Right cardiac atrium (tissue), 5 donors: ENCODE data around the gene NES. TPM values are rescaled to one million over a fixed set of nuclear protein-coding genes. Genes with fewer than 3 reads are reported as not detected.

Experiments
- ATAC-seq, 2 donors: fragments of 200-7000 bp; cut with Tn5 transposase; one replicate each; pipeline versions ENCODE4 v1.8.0 to v1.9.1; 2020; ENCODE audit warnings: moderate library complexity in 2 of 2, mild to moderate bottlenecking in 1 of 2
- DNase-seq, 3 donors: peaks; one replicate each; pipeline ENCODE4 v3.0.0-alpha.2; 2020
- H3K27ac ChIP-seq: one replicate; pipeline ENCODE4 v1.5.1; 2013; ENCODE audit warnings: mild to moderate bottlenecking, low read length, control low read depth, moderate library complexity
- H3K27me3 ChIP-seq: one replicate; pipeline ENCODE4 v1.6.1; 2013; ENCODE audit not compliant: control insufficient read depth, insufficient read depth
- H3K4me1 ChIP-seq: one replicate; pipeline ENCODE4 v1.6.1; 2013; ENCODE audit warnings: low read length; ENCODE audit not compliant: control insufficient read depth, insufficient read depth
- H3K4me3 ChIP-seq: one replicate; pipeline ENCODE4 v1.5.1; 2013; ENCODE audit warnings: low read length, control low read depth
- H3K9me3 ChIP-seq: one replicate; pipeline ENCODE4 v1.6.1; 2013; ENCODE audit warnings: low read length; ENCODE audit not compliant: control insufficient read depth
- WGBS: extraction: QIAGEN DNeasy Blood & Tissue Kit; methylation state at CpG from one replicate; pipeline ENCODE4 v1.1.7; 2013; 5-methylcytosine and 5-hydroxymethylcytosine counted together
- intact Hi-C, 4 donors: fragments of 100-400 bp; cut with DNase I; formaldehyde crosslinking; loops; one replicate each; pipeline versions ENCODE4 v1.11.0 to v1.14.0; 2022 to 2023
- polyA plus RNA-seq: library from polyadenylated mRNA; stranded (reverse); fragments of 200-250 nt; gene quantifications from one replicate; pipeline ENCODE4 v1.2.3, GENCODE V29; 2013
- total RNA-seq, 4 donors: library from RNA; stranded (reverse); fragmentation: NEBNext Ultra II Directional; extraction: Animal tissue kit (Norgen Biotek cat#: 25700); gene quantifications; one replicate each; pipeline ENCODE4 v1.2.1, GENCODE V29; 2021
- donor health status: healthy with polysubstance abuse.
- donor health status: DM: no; HTN: yes; CAD: no.
- donor health status: DM: no; HTN: no; CAD: no.
- donor health status: DM: no; HTN: yes; CAD: no; lungs with severe emphysema.
- donor health status: DM: yes; HTN: yes; CAD: no.

The NES gene
- total and polyA plus RNA-seq, 5 donors, result 146 to 282 (median 189) TPM

DNA sequence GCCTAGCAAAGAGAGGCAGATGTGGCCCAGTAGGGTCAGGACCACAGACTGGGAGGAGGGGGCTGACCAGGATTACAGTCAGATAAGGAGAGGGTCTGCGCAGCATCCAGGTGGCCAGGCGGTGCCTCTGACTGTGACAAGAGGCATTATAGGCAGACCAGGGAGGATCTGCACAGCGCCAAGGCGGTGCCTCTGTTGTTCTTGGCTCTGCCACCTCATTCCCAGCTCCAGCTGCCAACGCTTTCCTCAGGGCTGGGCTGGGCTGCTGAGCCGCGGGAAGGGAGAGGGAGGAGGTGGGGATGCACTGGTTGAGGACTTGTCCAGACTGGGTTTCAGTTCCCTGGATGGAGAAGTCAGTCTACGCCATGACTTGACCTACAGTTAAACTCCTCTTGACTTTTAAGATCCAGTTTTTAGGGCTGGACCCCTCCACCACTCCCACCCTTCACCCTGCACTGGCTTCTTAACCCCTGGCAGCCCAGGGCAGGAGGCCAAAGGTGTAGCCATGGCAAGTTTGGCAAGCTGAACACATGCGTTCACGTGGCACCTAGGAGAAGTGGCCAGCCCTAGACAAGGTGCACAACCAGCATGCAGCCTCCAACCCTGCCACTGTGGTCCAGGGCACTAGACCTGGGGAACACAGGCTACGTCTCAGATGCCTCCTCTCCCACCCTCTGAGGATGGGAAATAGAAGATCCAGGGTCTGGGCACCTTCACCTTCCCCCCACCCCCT, 32.7 kb upstream of the NES start:
- H3K27me3 ChIP-seq, result no peaks in the 10 kb centered on the region
- no peak overlapping the region for H3K4me3 ChIP-seq
- DNase-seq (peak; percentile 82 to 91 (median 90)), ATAC-seq (peak; percentile 84 to 87)
- intact Hi-C loops, result no loop called here
- no peak overlapping the region for H3K27ac ChIP-seq
- WGBS, result 38% methylated on average over 11 of the region's 11 CpGs
- H3K9me3 ChIP-seq, result no peaks in the 10 kb centered on the region
- H3K4me1 ChIP-seq, result peaks cover 1% of the 10 kb centered on the region

DNA sequence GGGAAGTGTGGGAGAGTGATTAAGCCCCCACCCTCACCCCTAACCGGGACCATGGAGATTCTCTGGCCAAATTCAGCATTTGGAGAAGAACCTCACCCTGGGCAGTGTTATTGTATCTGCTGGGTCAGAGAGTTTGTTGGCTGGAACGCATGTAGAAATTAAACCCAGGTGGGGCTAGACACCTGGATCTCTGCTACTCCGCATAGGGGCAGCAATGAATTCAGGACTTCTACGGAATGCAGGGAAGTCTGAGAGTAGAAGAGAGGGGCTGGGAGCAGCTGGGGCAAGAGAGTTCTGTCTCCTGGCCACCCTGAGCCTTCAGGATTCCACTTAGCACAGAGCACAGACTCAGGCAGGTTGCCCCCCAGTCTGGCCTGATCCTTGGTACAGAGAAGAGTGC, 31.8 kb upstream of the NES start:
- Histone ChIP-seq H3K27ac (no peak overlapping the region), H3K4me1 (peaks cover 4% of the 10 kb centered on the region), H3K27me3 (no peaks in the 10 kb centered on the region), H3K4me3 (no peak overlapping the region), H3K9me3 (no peaks in the 10 kb centered on the region)
- WGBS, result 77% methylated on average over 4 of the region's 4 CpGs
- peak in 1 of 3 donors; percentile 6 for DNase-seq
- intact Hi-C loops, result no loop called here
- no peak for ATAC-seq

DNA sequence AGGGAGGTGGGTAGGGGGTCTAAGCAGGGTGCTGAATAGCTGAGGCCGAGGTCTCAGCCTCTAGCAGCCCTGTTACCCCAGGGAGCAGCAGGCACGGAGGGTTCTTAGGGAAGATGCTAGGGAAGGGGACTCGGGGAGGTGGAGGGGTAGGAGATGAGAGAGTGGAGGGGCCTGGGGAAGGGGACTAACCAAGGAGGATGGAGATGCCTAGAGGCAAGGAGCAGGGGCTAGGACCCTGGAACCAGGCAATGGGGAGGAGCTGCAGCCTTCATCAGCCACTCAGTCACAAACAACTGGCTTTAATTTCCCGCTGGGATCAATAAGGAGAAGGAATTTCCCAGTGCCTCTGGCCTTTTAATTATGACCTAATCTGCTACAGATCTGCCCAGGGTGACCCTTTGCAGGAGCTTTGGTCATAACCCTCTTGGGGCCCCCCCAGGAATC, 31.0 kb upstream of the NES start:
- intact Hi-C loops, result no loop called here
- ATAC-seq, result no peak
- no peak overlapping the region for H3K4me3 ChIP-seq
- peaks cover 4% of the 10 kb centered on the region for H3K4me1 ChIP-seq
- 55% methylated on average over 4 of the region's 4 CpGs for WGBS
- no peaks in the 10 kb centered on the region for H3K9me3 ChIP-seq
- H3K27ac ChIP-seq, result no peak overlapping the region
- no peaks in the 10 kb centered on the region for H3K27me3 ChIP-seq
- DNase-seq, result peak in 1 of 3 donors; percentile 16

DNA sequence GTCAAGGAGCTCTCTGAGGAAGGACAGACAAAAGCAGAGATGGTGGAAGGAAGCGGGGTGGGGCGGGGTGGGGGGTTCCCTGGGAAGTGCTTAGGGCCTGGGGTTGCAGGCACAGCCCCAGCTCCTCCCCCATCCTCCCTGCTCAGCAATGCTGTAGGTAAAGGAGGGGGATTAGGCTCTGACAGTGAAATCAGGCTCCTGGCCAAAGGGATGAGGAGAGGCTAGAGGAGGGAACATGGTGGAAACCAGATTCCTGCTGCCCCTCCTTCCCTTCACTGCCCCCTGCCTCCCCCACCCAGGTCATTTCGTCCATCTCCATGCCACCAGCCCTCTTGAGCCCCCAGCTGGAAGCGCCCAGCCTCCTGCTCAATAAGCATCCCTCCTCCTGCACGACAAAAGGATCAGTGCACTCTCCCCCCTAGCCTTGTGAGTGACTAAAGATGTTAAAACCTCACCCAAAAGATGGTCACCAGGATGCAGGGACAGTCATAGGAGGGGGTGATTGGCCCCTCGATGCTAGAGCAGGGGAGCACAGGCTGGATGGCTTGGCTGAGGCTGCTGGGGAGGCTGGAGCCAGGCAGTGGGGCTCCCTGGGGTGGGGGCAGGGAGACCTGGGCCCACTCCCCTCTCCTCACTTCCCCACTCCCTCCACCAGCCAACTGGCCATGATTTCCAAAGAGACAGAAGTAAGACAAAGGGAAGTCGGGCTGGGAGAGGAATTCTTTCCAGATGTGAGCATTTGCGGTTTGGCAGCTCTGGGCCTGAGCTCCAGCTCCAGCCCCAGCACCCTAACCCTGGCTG, 30.4 kb upstream of the NES start:
- no peak overlapping the region for H3K27ac ChIP-seq
- intact Hi-C loops, result no loop called here
- WGBS, result 48% methylated on average over 8 of the region's 8 CpGs
- no peak for ATAC-seq
- H3K27me3 ChIP-seq, result no peaks in the 10 kb centered on the region
- H3K4me3 ChIP-seq, result no peak overlapping the region
- H3K9me3 ChIP-seq, result no peaks in the 10 kb centered on the region
- H3K4me1 ChIP-seq, result peaks cover 4% of the 10 kb centered on the region
- DNase-seq, result peak in 1 of 3 donors; percentile 31

DNA sequence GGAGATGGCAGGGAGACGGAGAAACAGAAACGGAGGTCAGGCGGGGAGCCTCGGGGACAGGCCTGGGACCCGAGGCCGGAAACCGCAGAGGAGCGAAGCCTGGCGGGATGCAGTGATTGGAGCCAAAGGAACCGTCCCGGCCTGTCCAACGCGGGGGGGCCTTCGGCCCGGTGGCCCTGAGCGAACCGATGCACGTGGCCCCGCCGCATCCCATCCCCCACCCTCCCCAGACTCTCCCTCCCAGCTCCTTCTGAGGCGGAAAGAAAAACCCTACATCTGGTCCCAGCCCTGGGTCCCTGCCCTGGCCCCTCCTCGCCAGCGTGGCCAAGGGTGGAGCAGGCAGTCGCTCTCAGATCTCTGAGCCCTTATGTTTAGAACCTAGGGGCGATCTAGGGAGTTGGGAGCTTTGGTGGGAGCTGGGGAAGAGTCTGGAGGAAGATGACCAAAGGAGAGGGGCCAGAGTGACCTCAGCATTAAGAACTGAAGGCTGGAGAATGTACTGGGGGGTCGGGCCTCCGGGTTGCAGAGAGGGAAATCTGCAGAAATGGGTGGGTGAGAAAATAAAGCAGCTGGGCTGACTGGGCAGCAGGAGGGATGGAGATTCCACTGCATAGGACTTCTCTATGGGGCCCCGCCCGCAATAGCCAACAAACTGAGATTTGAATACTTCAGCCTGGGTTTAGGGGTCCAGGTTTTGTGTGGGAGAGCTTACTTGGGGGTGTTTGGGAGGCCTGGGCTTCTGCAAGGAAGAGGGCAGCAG, 29.6 kb upstream of the NES start:
- peak; percentile 69 to 90 (median 88) for DNase-seq
- H3K4me3 ChIP-seq, result peak overlapping the region; percentile 5
- 5% methylated on average over 29 of the region's 29 CpGs for WGBS
- peaks cover 4% of the 10 kb centered on the region for H3K4me1 ChIP-seq
- no peaks in the 10 kb centered on the region for H3K9me3 ChIP-seq
- peak; percentile 56 to 63 for ATAC-seq
- H3K27me3 ChIP-seq, result no peaks in the 10 kb centered on the region
- peak overlapping the region; percentile 0 for H3K27ac ChIP-seq
- intact Hi-C loops, result no loop called here

DNA sequence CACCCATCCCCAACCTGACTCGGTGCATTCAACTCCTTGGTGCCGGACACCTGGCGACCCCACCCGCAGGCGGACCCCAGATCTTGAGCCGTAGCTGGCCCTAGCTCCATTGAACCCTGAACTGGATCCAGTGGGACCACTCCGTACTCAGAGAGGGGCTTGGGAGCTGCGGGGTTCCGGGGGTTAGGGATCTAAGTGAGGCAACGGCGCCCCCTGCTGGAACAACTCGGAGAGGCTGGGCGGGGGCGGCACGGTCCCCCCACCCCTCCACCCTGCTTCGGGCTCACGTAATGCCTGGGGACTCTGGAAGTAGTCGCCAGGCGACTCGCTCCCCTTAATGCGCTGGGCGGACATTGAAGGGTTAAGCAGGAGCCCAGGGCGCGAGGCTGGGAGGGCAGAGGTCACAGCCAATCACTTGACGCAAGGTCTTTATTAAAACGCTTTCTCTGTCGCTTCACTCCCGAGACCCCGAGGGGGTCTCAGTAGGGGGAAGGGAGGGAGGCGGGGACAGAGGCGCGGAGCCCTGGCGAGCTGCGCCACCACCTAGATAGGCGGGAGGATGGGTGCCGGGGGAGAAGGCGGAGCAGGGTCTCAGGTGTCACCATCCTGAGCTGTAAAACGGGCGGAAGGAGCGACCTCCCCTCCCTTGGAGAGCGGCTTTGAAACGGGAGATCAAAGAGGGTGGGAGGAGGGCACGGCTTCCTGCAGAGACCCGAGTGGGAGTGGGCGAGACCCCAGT, 28.9 kb upstream of the NES start:
- no peaks in the 10 kb centered on the region for H3K9me3 ChIP-seq
- ATAC-seq (peak; percentile 35 to 55), DNase-seq (peak; percentile 66 to 87 (median 86))
- H3K4me3 ChIP-seq, result peak overlapping the region; percentile 5
- peaks cover 4% of the 10 kb centered on the region for H3K4me1 ChIP-seq
- intact Hi-C loops, result no loop called here
- peak overlapping the region; percentile 0 for H3K27ac ChIP-seq
- WGBS, result 1% methylated on average over 45 of the region's 45 CpGs
- no peaks in the 10 kb centered on the region for H3K27me3 ChIP-seq

DNA sequence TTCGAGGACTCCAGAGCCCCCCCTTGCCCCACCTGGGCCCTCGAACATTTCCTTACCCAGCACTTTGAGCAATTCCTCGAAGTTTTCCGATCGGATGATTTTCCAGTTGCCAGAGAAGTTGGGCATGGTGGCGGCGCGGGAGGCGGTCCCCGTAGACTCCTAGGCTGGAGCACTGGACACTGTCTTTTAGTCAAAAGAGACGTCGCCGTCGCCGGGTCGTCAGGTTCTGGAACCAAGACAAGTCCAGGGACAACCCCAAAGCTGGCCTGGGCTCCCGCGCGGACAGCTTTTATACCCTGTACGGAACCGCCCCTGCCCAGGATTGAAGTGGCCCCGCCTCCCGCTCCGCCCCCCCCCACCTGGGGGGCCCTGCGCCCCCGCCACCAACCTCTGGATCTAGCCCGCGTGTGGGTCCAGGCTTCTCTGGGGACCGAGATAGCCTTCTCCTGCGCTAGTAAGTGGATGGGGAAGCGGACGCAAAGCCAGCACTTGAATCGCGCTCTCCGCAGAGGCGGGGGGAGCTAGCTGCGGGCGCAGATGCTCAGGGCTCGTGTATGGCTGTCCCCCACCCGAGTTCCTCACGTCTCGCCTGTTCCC, 28.2 kb upstream of the NES start, which contains the start of gene CRABP2:
CRABP2 (minus strand) TSS at position 263 of the 597 bp plus-strand sequence; CDS start at position 126, 137 bp downstream.
- Histone ChIP-seq H3K4me3 (peak within 1 kb of the TSS; percentile 5), H3K9me3 (no peaks in the 10 kb centered on the region), H3K27me3 (no peaks in the 10 kb centered on the region), H3K27ac (peak within 1 kb of the TSS; percentile 0), H3K4me1 (peaks cover 4% of the 10 kb centered on the region)
- peak; percentile 26 to 72 (median 70) for DNase-seq
- WGBS, result 1% methylated on average over 42 of the region's 42 CpGs
- peak in 1 of 2 donors; percentile 3 for ATAC-seq
- intact Hi-C loops, result no loop called here

DNA sequence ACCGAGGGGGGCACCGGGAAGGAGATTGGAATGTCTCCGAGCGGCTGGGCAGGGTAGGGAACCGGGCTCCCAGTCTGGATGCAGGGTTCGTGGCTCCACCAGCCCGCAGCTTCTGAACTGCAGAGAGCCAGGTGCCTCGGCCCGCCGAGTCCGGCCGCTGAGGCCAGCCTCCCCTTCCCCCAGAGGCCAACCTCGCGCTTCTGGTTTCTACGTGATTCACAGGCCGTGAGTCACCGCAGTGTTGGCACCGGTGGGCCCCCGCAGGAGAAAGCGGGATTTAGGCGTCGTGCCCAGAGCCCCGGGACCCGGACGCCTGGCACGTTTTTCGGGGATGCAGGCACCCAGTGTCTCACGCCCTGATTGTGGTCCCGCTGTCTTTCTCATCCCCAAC, 27.7 kb upstream of the NES start:
- H3K27me3 ChIP-seq, result no peaks in the 10 kb centered on the region
- H3K9me3 ChIP-seq, result no peaks in the 10 kb centered on the region
- intact Hi-C loops, result no loop called here
- H3K4me1 ChIP-seq, result peaks cover 4% of the 10 kb centered on the region
- no peak overlapping the region for H3K27ac ChIP-seq
- ATAC-seq (peak in 1 of 2 donors; percentile 12), DNase-seq (peak; percentile 64 to 75 (median 69))
- H3K4me3 ChIP-seq, result peak overlapping the region; percentile 5
- 3% methylated on average over 29 of the region's 29 CpGs for WGBS

DNA sequence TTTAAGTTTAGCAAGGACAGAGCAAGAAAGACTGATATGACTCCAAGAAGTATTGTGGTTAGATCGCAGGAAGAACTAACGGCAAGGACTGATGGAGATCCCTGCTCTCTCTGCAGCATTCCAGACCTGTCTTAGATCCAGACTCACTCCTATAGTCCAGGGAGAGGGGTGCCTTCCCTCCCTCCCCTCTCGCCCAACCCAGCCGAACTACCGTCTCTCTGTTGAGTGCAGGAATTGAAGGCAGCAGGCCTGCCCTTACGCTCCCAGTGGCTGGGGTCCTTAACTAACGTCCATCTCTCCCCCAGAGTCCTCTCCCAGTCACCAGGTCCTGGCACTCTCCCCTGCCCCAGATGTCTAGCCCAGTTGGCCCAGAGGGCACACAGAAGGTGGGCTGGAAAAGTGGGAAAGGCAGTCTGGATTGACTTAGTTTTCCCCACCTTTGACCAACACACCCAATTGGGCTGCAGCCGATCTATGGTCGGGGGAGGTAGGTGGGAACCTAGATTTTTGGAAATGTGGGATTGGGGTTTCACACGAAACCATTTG, 27.0 kb upstream of the NES start:
- intact Hi-C loops, result no loop called here
- no peak overlapping the region for H3K4me3 ChIP-seq
- DNase-seq (no peak), ATAC-seq (no peak)
- 57% methylated on average over 10 of the region's 10 CpGs for WGBS
- H3K27me3 ChIP-seq, result no peaks in the 10 kb centered on the region
- H3K4me1 ChIP-seq, result peaks cover 4% of the 10 kb centered on the region
- H3K9me3 ChIP-seq, result no peaks in the 10 kb centered on the region
- H3K27ac ChIP-seq, result no peak overlapping the region

DNA sequence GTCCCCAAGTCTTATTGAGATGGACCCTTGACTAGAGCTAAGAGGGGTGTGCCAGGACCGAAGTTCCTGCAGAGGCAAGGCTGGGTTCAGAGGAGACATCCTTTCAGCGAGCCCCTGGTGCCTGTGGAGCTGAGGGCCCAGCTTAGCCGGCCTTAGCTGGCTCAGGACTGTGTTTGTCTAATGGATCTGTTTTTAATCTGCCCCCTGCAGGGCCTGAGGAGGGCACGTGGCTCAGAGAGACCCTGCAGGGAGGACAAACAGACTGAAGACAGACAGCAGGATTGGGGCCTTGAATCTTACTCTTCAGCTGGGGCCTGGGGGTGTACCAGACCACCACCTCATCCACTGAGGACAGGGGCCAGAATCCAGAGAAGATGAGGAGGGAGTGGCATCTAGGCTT, 26.5 kb upstream of the NES start:
- ATAC-seq, result no peak
- no peak overlapping the region for H3K27ac ChIP-seq
- intact Hi-C loops, result no loop called here
- DNase-seq, result peak in 1 of 3 donors; percentile 19
- H3K4me3 ChIP-seq, result no peak overlapping the region
- 46% methylated on average over 4 of the region's 4 CpGs for WGBS
- peaks cover 4% of the 10 kb centered on the region for H3K4me1 ChIP-seq
- H3K27me3 ChIP-seq, result no peaks in the 10 kb centered on the region
- H3K9me3 ChIP-seq, result no peaks in the 10 kb centered on the region
